Thyroid gland (tissue), 4 donors: ENCODE results near the gene CRYBG3. TPM values are rescaled to one million over a fixed set of nuclear protein-coding genes. Genes with fewer than 3 reads are reported as not detected.
A peak's percentile ranks its signal among the peaks of the same experiment; 100 is the strongest.

ENCODE experiments used
- DNase-seq, 2 donors: peaks; one replicate each; pipeline ENCODE4 v3.0.0-alpha.2; 2019
- H3K27ac ChIP-seq, 3 donors: fragments of 200-600 bp; sonication (generic); 1 replicate in 2 of 3; 2 replicates in 1 of 3; pipeline ENCODE4 v1.5.1; 2016 to 2019; ENCODE audit warnings: mild to moderate bottlenecking in 1 of 3, moderate library complexity in 1 of 3
- H3K27me3 ChIP-seq: fragments of 200-600 bp; sonication (generic); one replicate; pipeline ENCODE4 v1.5.1; 2019
- H3K36me3 ChIP-seq, 2 donors: fragments of 200-600 bp; sonication (generic); one replicate each; pipeline ENCODE4 v1.5.1; 2016 to 2019
- H3K4me1 ChIP-seq, 2 donors: fragments of 200-600 bp; sonication (generic); one replicate each; pipeline ENCODE4 v1.5.1; 2017 to 2019
- H3K4me3 ChIP-seq, 3 donors: fragments of 200-600 bp; sonication (generic); replicated peaks in 1 of 3; 1 replicate in 2 of 3; 2 replicates in 1 of 3; pipeline ENCODE4 v1.5.1; 2016; ENCODE audit warnings: mild to moderate bottlenecking in 1 of 3
- H3K9me3 ChIP-seq: fragments of 200-600 bp; sonication (generic); one replicate; pipeline ENCODE4 v1.5.1; 2017
- CTCF ChIP-seq, 6 experiments: fragments of 200-600 bp in 3 of 6; fragments of 450-650 bp in 3 of 6; sonication (generic) in 3 of 6; IDR thresholded peaks; one replicate each; pipeline ENCODE4 v1.5.1; 2016 to 2019; ENCODE audit warnings: antibody characterized with exemption in 6 of 6, mild to moderate bottlenecking in 2 of 6, inconsistent platforms in 1 of 6, moderate library complexity in 1 of 6
- POLR2A ChIP-seq, 2 donors: fragments of 450-650 bp; IDR thresholded peaks; one replicate each; pipeline ENCODE4 v1.6.1; 2017; ENCODE audit warnings: antibody characterized with exemption in 2 of 2, mild to moderate bottlenecking in 2 of 2, moderate library complexity in 1 of 2
- WGBS, 2 donors: methylation state at CpG; one replicate each; pipeline ENCODE4 v1.1.5; 2017; 5-methylcytosine and 5-hydroxymethylcytosine counted together
- intact Hi-C: fragments of 100-400 bp; cut with DNase I; formaldehyde crosslinking; loops from one replicate; pipeline ENCODE4 v1.15.1; 2023
- total RNA-seq, 4 donors: library from RNA; depleted of rRNA; stranded (reverse); fragments of >200 nt; gene quantifications; one replicate each; pipeline ENCODE4 v1.2.3, GENCODE V29; 2016

Gene CRYBG3
- total RNA-seq, result 100 to 1,000 TPM in 1 of 4 donors, 10 to 100 TPM in 3; 65.3 to 108 (median 79.4) TPM

GRCh38 chr3:97821774-97822358 lies at the start of gene CRYBG3:
Gene CRYBG3, plus strand, starts transcription at chr3:97822011. Its CDS starts 196 bp downstream, at chr3:97822207.
- TF ChIP-seq CTCF (IDR thresholded peaks at IDR 0.05) (peak in 3 of 6 experiments; percentile 7 to 23 (median 15)), POLR2A (IDR thresholded peaks at IDR 0.05) (peak in 1 of 2 donors; percentile 98)
- Histone ChIP-seq H3K9me3 (no peaks in the 10 kb centered on the region), H3K27me3 (no peaks in the 10 kb centered on the region), H3K36me3 (no peaks in the 10 kb centered on the region), H3K4me1 (peaks cover 16 to 25% of the 10 kb centered on the region in 2 donors), H3K4me3 (peak within 1 kb of the TSS; percentile 61 to 82 (median 66)), H3K27ac (peak within 1 kb of the TSS; percentile 87 to 94 (median 89))
- peak; percentile 84 to 89 for DNase-seq
- WGBS, 2 donors, result 0 to 1% methylated on average over 17 to 35 of the region's 66 CpGs
- intact Hi-C loops, result loop anchor here (5.0 kb wide), 1 partner anchor 150 kb away; the partner anchor contains the start of gene RIOX2

- H3K4me3 ChIP-seq, result no peak overlapping the region
- intact Hi-C loops, result no loop called here
- no peaks in the 10 kb centered on the region for H3K27me3 ChIP-seq
- TF ChIP-seq CTCF (IDR thresholded peaks at IDR 0.05) (no peak), POLR2A (IDR thresholded peaks at IDR 0.05) (no peak)
- peaks cover 0 to 3% of the 10 kb centered on the region in 2 donors for H3K4me1 ChIP-seq
- no peaks in the 10 kb centered on the region for H3K9me3 ChIP-seq
- H3K36me3 ChIP-seq, result no peaks in the 10 kb centered on the region
- WGBS, 2 donors, result 90 to 97% methylated on average over 3 of the region's 3 CpGs
- no peak overlapping the region for H3K27ac ChIP-seq
- no peak for DNase-seq
These were observed 48.9 kb upstream of the CRYBG3 start for GRCh38 chr3:97772926-97773325.

GRCh38 chr3:97778152-97778551 lies 43.7 kb upstream of the CRYBG3 start:
- no peak for TF ChIP-seq CTCF (IDR thresholded peaks at IDR 0.05)
- no peak for TF ChIP-seq POLR2A (IDR thresholded peaks at IDR 0.05)
- Histone ChIP-seq H3K27ac (peak overlapping the region in 1 of 3 donors; percentile 12), H3K9me3 (no peaks in the 10 kb centered on the region), H3K4me3 (no peak overlapping the region), H3K4me1 (peaks cover 5 to 12% of the 10 kb centered on the region in 2 donors), H3K27me3 (no peaks in the 10 kb centered on the region), H3K36me3 (no peaks in the 10 kb centered on the region)
- peak in 1 of 2 donors; percentile 3 for DNase-seq
- intact Hi-C loops, result no loop called here

- no peak for DNase-seq
- no peak overlapping the region for H3K4me3 ChIP-seq
- peak; percentile 65 to 96 (median 78) for TF ChIP-seq CTCF (IDR thresholded peaks at IDR 0.05)
- TF ChIP-seq POLR2A (IDR thresholded peaks at IDR 0.05), result no peak
- intact Hi-C loops, result loop anchor here (5.0 kb wide), 1 partner anchor 229 kb away; no protein-coding TSS in a partner anchor
- H3K27ac ChIP-seq, result no peak overlapping the region
- H3K27me3 ChIP-seq, result no peaks in the 10 kb centered on the region
- peaks cover 0 to 4% of the 10 kb centered on the region in 2 donors for H3K36me3 ChIP-seq
- H3K4me1 ChIP-seq, result no peaks in the 10 kb centered on the region
- H3K9me3 ChIP-seq, result no peaks in the 10 kb centered on the region
These were observed 28.3 kb upstream of the CRYBG3 start for GRCh38 chr3:97793420-97794019.

GRCh38 chr3:97795951-97796350 lies 25.9 kb upstream of the CRYBG3 start:
- DNase-seq, result no peak
- Histone ChIP-seq H3K9me3 (no peaks in the 10 kb centered on the region), H3K4me1 (no peaks in the 10 kb centered on the region), H3K36me3 (peaks cover 0 to 4% of the 10 kb centered on the region in 2 donors), H3K4me3 (no peak overlapping the region), H3K27me3 (no peaks in the 10 kb centered on the region), H3K27ac (no peak overlapping the region)
- no peak for TF ChIP-seq POLR2A (IDR thresholded peaks at IDR 0.05)
- no peak for TF ChIP-seq CTCF (IDR thresholded peaks at IDR 0.05)
- intact Hi-C loops, result no loop called here
- WGBS, 2 donors, result 94 to 98% methylated on average over 4 of the region's 4 CpGs
